ENCODE results near the gene SYTL4.

Gene SYTL4

DNA sequence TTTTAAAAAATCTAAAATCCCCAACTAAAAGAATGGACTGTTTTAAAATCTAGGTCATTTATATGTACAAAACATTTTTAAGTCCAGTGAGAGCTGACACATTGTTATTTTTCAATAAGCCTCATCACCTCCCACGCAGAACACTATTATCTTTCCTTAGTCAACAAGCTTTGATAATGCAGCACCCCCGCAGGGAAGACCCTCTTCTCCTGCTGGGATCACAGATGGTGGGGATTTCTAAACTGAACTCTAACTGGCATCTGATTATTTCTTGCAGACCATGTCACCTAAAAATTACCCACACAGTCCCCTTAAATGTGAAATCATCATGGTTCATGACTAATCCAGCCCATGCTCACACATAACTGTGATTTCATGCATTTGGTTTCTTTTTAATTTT, 11.6 kb downstream of the SYTL4 start:
- no peak for DNase-seq
- Mint-ChIP-seq H3K4me3 (no peak overlapping the region), H3K27me3 (ENCODE audit: low read depth, poor library complexity) (peaks cover 17% of the 10 kb centered on the region), H3K4me1 (no peaks in the 10 kb centered on the region), H3K36me3 (ENCODE audit: low read depth) (peaks cover 7% of the 10 kb centered on the region), H3K27ac (no peak overlapping the region), H3K9me3 (peaks cover 46% of the 10 kb centered on the region)
- TF ChIP-seq, protein P1, sequence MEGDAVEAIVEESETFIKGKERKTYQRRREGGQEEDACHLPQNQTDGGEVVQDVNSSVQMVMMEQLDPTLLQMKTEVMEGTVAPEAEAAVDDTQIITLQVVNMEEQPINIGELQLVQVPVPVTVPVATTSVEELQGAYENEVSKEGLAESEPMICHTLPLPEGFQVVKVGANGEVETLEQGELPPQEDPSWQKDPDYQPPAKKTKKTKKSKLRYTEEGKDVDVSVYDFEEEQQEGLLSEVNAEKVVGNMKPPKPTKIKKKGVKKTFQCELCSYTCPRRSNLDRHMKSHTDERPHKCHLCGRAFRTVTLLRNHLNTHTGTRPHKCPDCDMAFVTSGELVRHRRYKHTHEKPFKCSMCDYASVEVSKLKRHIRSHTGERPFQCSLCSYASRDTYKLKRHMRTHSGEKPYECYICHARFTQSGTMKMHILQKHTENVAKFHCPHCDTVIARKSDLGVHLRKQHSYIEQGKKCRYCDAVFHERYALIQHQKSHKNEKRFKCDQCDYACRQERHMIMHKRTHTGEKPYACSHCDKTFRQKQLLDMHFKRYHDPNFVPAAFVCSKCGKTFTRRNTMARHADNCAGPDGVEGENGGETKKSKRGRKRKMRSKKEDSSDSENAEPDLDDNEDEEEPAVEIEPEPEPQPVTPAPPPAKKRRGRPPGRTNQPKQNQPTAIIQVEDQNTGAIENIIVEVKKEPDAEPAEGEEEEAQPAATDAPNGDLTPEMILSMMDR (IDR thresholded peaks at IDR 0.05) = no peak

DNA sequence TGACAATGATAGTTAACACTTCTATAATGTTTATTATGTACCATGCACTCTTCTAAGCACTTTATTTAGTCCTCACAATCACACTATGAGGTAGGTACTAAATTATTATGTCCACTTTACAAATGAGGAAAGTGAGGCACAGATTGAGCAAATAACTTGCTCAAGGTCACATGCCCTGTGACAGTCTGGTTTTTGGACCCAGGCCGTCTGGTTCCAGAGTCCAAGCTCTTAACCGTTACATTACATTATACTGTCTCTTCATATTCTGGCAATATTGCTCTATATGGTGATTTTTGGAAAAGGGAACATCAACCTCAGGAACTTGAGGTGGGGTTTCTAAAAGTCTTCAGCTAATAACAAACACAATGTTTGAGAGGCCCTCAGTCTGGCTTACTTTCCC, 12.8 kb downstream of the SYTL4 start:
- H3K27ac Mint-ChIP-seq = no peak overlapping the region
- no peaks in the 10 kb centered on the region for H3K4me1 Mint-ChIP-seq
- TF ChIP-seq, protein P1 (IDR thresholded peaks at IDR 0.05) = no peak
- H3K9me3 Mint-ChIP-seq = peaks cover 41% of the 10 kb centered on the region
- peaks cover 20% of the 10 kb centered on the region for H3K27me3 Mint-ChIP-seq (ENCODE audit: low read depth, poor library complexity)
- no peak overlapping the region for H3K4me3 Mint-ChIP-seq
- peaks cover 7% of the 10 kb centered on the region for H3K36me3 Mint-ChIP-seq (ENCODE audit: low read depth)
- no peak for DNase-seq

DNA sequence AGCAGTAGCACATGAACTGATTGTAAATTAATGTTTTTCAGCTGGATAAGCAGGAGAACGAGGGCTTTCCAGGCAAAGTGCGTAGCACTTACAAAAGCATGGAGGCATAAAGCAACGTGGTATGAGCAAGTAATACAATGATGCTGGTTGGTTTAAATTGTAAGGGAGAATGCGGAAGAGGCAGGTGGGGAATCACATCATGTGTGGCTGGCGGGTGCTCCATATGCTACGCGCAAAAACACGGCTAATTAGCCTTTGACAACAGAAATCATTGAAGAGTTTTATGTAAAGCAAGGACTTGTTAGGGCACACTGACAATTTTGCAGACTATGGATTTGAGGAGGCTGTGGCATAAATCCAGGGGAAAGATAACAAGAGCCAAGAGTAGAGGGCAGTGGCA, 14.6 kb downstream of the SYTL4 start:
- TF ChIP-seq, protein P1 (IDR thresholded peaks at IDR 0.05) = no peak
- no peak overlapping the region for H3K4me3 Mint-ChIP-seq
- DNase-seq = no peak
- H3K36me3 Mint-ChIP-seq (ENCODE audit: low read depth) = peaks cover 3% of the 10 kb centered on the region
- H3K9me3 Mint-ChIP-seq = peaks cover 37% of the 10 kb centered on the region
- H3K4me1 Mint-ChIP-seq = no peaks in the 10 kb centered on the region
- H3K27ac Mint-ChIP-seq = no peak overlapping the region
- H3K27me3 Mint-ChIP-seq (ENCODE audit: low read depth, poor library complexity) = peaks cover 20% of the 10 kb centered on the region

DNA sequence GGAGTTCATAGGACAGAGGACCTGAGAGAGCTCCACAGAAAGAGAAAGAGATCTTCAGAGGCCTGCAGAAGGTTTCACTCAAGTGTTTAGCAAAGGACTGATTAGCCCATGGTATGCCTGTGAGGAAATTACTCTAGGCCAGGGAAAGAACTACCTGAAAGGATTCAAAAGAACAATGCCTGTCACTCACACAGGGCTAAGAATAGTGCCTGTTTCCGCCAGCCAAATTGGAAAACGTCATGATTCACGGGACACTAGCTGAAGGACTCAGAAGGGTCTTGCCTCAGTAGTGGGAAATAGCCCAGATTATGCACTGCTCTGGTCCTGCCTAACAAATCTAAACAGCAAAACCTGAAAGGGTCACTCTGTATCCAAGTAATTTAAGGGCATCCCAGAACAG, 21.1 kb downstream of the SYTL4 start:
- TF ChIP-seq, protein P1 (IDR thresholded peaks at IDR 0.05) = no peak
- H3K36me3 Mint-ChIP-seq (ENCODE audit: low read depth) = no peaks in the 10 kb centered on the region

DNA sequence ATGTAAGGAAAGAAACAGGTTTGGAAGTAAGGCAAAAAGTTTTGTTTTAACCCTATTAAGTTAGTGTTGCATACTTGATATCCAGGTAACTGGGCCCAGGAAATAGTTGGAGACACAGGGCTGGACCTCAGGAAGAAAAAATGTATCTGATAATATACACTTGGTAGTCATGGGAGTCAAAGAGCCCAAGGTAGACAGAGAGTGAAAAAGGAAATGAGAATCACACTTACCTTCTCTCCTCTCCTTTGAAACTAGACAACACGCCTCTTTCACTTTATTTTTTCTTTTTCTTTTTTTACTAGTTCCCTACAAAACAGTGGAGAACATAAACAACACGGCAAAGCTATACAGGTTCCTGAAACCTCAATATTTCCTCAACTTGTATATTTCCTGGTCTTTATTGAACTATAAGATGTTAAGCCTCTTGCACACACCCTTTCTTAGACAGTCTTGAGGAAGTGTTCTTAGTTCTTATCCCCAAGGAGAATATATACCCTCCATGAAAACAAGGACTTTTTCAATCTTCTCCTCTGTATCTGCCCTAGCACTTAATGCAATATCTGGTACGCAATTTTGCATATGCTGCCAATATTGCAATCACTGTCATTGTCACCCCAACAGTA, 27.2 kb downstream of the SYTL4 start:
- Mint-ChIP-seq H3K27me3 (ENCODE audit: low read depth, poor library complexity) (peaks cover 5% of the 10 kb centered on the region), H3K4me3 (no peak overlapping the region), H3K27ac (no peak overlapping the region), H3K36me3 (ENCODE audit: low read depth) (no peaks in the 10 kb centered on the region), H3K4me1 (no peaks in the 10 kb centered on the region), H3K9me3 (peaks cover 35% of the 10 kb centered on the region)
- TF ChIP-seq, protein P1 (IDR thresholded peaks at IDR 0.05) = no peak
- DNase-seq = no peak

More for the DNA sequence above, 21.1 kb downstream of the SYTL4 start:
- Mint-ChIP-seq H3K27ac (no peak overlapping the region), H3K9me3 (peaks cover 33% of the 10 kb centered on the region), H3K4me1 (no peaks in the 10 kb centered on the region), H3K4me3 (no peak overlapping the region), H3K27me3 (ENCODE audit: low read depth, poor library complexity) (peaks cover 4% of the 10 kb centered on the region)
- no peak for DNase-seq

DNA sequence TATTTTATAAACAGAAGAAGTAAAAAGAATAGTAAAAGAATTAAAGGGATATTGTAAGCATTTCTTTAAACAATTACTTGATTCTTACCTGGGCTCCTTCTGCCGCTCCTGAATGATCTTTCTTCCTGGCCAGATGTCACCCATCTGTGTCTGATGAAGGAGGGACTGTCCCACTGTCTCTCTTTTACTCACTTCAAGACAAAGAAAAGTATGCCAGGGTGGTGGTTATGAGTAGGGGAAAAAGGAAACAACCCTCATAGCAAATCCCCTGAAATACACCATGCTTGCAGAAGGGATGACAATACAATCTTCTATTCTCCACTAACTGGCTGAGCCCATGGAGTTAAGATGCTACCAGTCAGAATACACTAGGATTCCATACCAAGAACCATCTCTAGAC, 31.1 kb downstream of the SYTL4 start:
- Mint-ChIP-seq H3K4me3 (no peak overlapping the region), H3K36me3 (ENCODE audit: low read depth) (no peaks in the 10 kb centered on the region), H3K9me3 (peaks cover 38% of the 10 kb centered on the region), H3K27me3 (ENCODE audit: low read depth, poor library complexity) (peaks cover 4% of the 10 kb centered on the region), H3K4me1 (no peaks in the 10 kb centered on the region), H3K27ac (no peak overlapping the region)
- no peak for DNase-seq
- TF ChIP-seq, protein P1 (IDR thresholded peaks at IDR 0.05) = no peak
